Activated T-cell treated with anti-CD3 and anti-CD28 coated beads, Interleukin-2, amount 50 U/mL, for 72 hours (primary cell): ENCODE data around the gene TNRC6B. TPM values are rescaled to one million over a fixed set of nuclear protein-coding genes. Genes with fewer than 3 reads are reported as not detected.

ENCODE experiments used
- total RNA-seq, 2 donors: library from RNA; stranded (reverse); gene quantifications; one replicate each; pipeline ENCODE4 v1.2.3, GENCODE V29; 2022

The TNRC6B gene
- total RNA-seq, 2 donors from 2014 or later: 62.5 to 65.3 TPM

Other genes with a start within 250 kb of the TNRC6B start
- gene TMA7B, start 217.5 kb upstream of the TNRC6B start, total RNA-seq: 1 to 10 TPM; 1.4 to 2.5 TPM
- gene FAM83F, start 183.0 kb upstream of the TNRC6B start, total RNA-seq: under 1 TPM; 0.81 to 0.89 TPM
- gene ADSL, start 168.6 kb downstream of the TNRC6B start, total RNA-seq: 100 to 1,000 TPM in 1 of 2 donors, 10 to 100 TPM in 1; 98.7 to 102 TPM
- gene SGSM3, start 192.7 kb downstream of the TNRC6B start, total RNA-seq: 10 to 100 TPM; 47.1 to 55.8 TPM